GM23338 (cell line): ENCODE data around the gene KISS1. TPM values are rescaled to one million over a fixed set of nuclear protein-coding genes. Genes with fewer than 3 reads are reported as not detected.

Source experiments
- ATAC-seq: fragments of 200-7000 bp; cut with Tn5 transposase; 3 replicates; pipeline ENCODE4 v1.9.1; 2020
- DNase-seq: peaks from one replicate; pipeline ENCODE4 v3.0.0-alpha.2; 2015; ENCODE audit warnings: low spot score
- H2AFZ ChIP-seq: fragments of 200-600 bp; sonication (generic); 2 replicates; pipeline ENCODE4 v1.8.0; 2016; ENCODE audit warnings: antibody characterized with exemption, mild to moderate bottlenecking, moderate library complexity
- H3F3A ChIP-seq: fragments of 200-600 bp; sonication (generic); replicated peaks from 2 replicates; pipeline ENCODE4 v1.8.0; 2017; ENCODE audit warnings: antibody characterized with exemption, mixed run types, low read depth
- H3K27ac ChIP-seq: fragments of 200-600 bp; sonication (generic); 2 replicates; pipeline ENCODE4 v1.6.1; 2016; ENCODE audit warnings: low read depth
- H3K27me3 ChIP-seq: fragments of 200-600 bp; sonication (generic); 2 replicates; pipeline ENCODE4 v1.8.0; 2016; ENCODE audit warnings: mild to moderate bottlenecking, mixed run types, moderate library complexity; ENCODE audit not compliant: insufficient read depth
- H3K36me3 ChIP-seq: fragments of 200-600 bp; sonication (generic); 2 replicates; pipeline ENCODE4 v1.8.0; 2016; ENCODE audit warnings: mild to moderate bottlenecking; ENCODE audit not compliant: insufficient read depth
- H3K4me1 ChIP-seq: fragments of 200-600 bp; sonication (generic); 2 replicates; pipeline ENCODE4 v1.8.0; 2016; ENCODE audit warnings: mild to moderate bottlenecking, moderate library complexity; ENCODE audit not compliant: insufficient read depth
- H3K4me2 ChIP-seq: fragments of 200-600 bp; sonication (generic); 2 replicates; pipeline ENCODE4 v1.7.1; 2017; ENCODE audit warnings: mixed run types
- H3K4me3 ChIP-seq: fragments of 200-600 bp; sonication (generic); 2 replicates; pipeline ENCODE4 v1.6.1; 2016; ENCODE audit warnings: mixed run types
- H3K79me2 ChIP-seq: fragments of 200-600 bp; sonication (generic); replicated peaks from 2 replicates; pipeline ENCODE4 v1.8.0; 2017; ENCODE audit warnings: mild to moderate bottlenecking; ENCODE audit not compliant: insufficient read depth
- H3K9me2 ChIP-seq: fragments of 200-600 bp; sonication (generic); 2 replicates; pipeline ENCODE4 v1.8.0; 2017; ENCODE audit not compliant: insufficient read depth
- H4K20me1 ChIP-seq: fragments of 200-600 bp; sonication (generic); replicated peaks from 2 replicates; pipeline ENCODE4 v1.8.0; 2017; ENCODE audit warnings: mild to moderate bottlenecking; ENCODE audit not compliant: insufficient read depth
- H3K27ac Mint-ChIP-seq: 2 replicates; pipeline ENCODE4 v1.8.0; 2020; ENCODE audit warnings: inconsistent platforms, mild to moderate bottlenecking, moderate library complexity, mixed read lengths
- H3K27me3 Mint-ChIP-seq: 3 replicates; pipeline ENCODE4 v1.8.0; 2022; ENCODE audit warnings: low read depth, mild to moderate bottlenecking, moderate library complexity, mixed read lengths, inconsistent platforms; ENCODE audit not compliant: insufficient read depth, poor library complexity
- H3K36me3 Mint-ChIP-seq: 3 replicates; pipeline ENCODE4 v1.8.0; 2021; ENCODE audit warnings: low read depth, mild to moderate bottlenecking, inconsistent platforms, moderate library complexity, mixed read lengths
- H3K4me1 Mint-ChIP-seq: 3 replicates; pipeline ENCODE4 v1.8.0; 2020; ENCODE audit warnings: mild to moderate bottlenecking, inconsistent platforms, mixed read lengths
- H3K4me3 Mint-ChIP-seq: 3 replicates; pipeline ENCODE4 v1.8.0; 2021; ENCODE audit warnings: moderate library complexity, mild to moderate bottlenecking, inconsistent platforms, mixed read lengths
- H3K9me3 Mint-ChIP-seq: 3 replicates; pipeline ENCODE4 v1.8.0; 2020; ENCODE audit warnings: moderate library complexity, mild to moderate bottlenecking, inconsistent platforms, mixed read lengths
- CREB1 ChIP-seq: fragments of 250-450 bp; sonication (Bioruptor Pico); IDR thresholded peaks from 2 replicates; pipeline ENCODE4 v1.5.0; 2020; ENCODE audit warnings: low read depth, mild to moderate bottlenecking, moderate library complexity
- ETS1 ChIP-seq: IDR thresholded peaks from 2 replicates; pipeline ENCODE4 v1.6.1; 2016; ENCODE audit warnings: antibody characterized with exemption
- EZH2 ChIP-seq: fragments of 200-600 bp; sonication (generic); IDR thresholded peaks from one replicate; pipeline ENCODE4 v1.8.0; 2017; ENCODE audit warnings: antibody characterized with exemption, mild to moderate bottlenecking, low read depth; ENCODE audit not compliant: unreplicated experiment
- EZH2phosphoT487 ChIP-seq: fragments of 200-600 bp; sonication (generic); IDR thresholded peaks from one replicate; pipeline ENCODE4 v1.8.1; 2018; ENCODE audit warnings: antibody characterized with exemption; ENCODE audit not compliant: unreplicated experiment
- JUNB ChIP-seq: IDR thresholded peaks from one replicate; pipeline ENCODE4 v1.6.1; 2016; ENCODE audit warnings: antibody characterized with exemption; ENCODE audit not compliant: unreplicated experiment
- NANOG ChIP-seq: IDR thresholded peaks from 2 replicates; pipeline ENCODE4 v1.6.1; 2016; ENCODE audit warnings: antibody characterized with exemption, borderline replicate concordance
- POLR2AphosphoS5 ChIP-seq: IDR thresholded peaks from 2 replicates; pipeline ENCODE4 v1.6.1; 2016; ENCODE audit warnings: antibody characterized with exemption, low read depth
- STAT1 ChIP-seq: IDR thresholded peaks from one replicate; pipeline ENCODE4 v1.6.1; 2016; ENCODE audit warnings: antibody characterized with exemption; ENCODE audit not compliant: unreplicated experiment
- ZNF114 ChIP-seq: fragments of 250-450 bp; sonication (Bioruptor Pico); IDR thresholded peaks from 2 replicates; pipeline ENCODE4 v1.5.0; 2020; ENCODE audit warnings: mild to moderate bottlenecking, moderate library complexity
- ZNF331 ChIP-seq: fragments of 250-450 bp; sonication (Bioruptor Pico); IDR thresholded peaks from 2 replicates; pipeline ENCODE4 v1.5.0; 2020; ENCODE audit warnings: low read depth, mild to moderate bottlenecking, moderate library complexity
- ZNF462 ChIP-seq: fragments of 250-450 bp; sonication (Bioruptor Pico); IDR thresholded peaks from 2 replicates; pipeline ENCODE4 v1.5.0; 2020; ENCODE audit warnings: mild to moderate bottlenecking, moderate library complexity
- polyA plus RNA-seq: library from polyadenylated mRNA; unstranded; fragments of >200 nt; fragmentation: Nextera tagmentation; extraction: Ambion mirVana; gene quantifications from 2 replicates; pipeline ENCODE4 v1.2.1, GENCODE V29; 2016
- total RNA-seq: library from RNA; depleted of rRNA; stranded (reverse); fragments of >200 nt; shearing (Covaris generic); gene quantifications from 2 replicates; pipeline ENCODE4 v1.2.3, GENCODE V29; 2014
- TF ChIP-seq, protein P1 (sequence below): IDR thresholded peaks from one replicate; pipeline ENCODE4 v1.6.1; 2018; ENCODE audit warnings: antibody characterized with exemption; ENCODE audit not compliant: unreplicated experiment
- TF ChIP-seq, protein P2 (sequence below), 2 experiments: fragments of 200-600 bp in 1 of 2; sonication (generic) in 1 of 2; conservative IDR thresholded peaks; 2 replicates each; pipeline versions ENCODE4 v1.5.1 to v1.6.1; 2016 to 2017; ENCODE audit warnings: antibody characterized with exemption in 2 of 2, low read depth in 2 of 2, mild to moderate bottlenecking in 2 of 2, moderate library complexity in 1 of 2

The KISS1 gene
- total and polyA plus RNA-seq, 2 experiments from 2014 or later: not detected

GRCh38 chr1:204149107-204149506 is 47.2 kb downstream of the KISS1 start:
- H3K4me3 Mint-ChIP-seq: no peak overlapping the region; the same call in 2 of the 3 replicates
- H3F3A ChIP-seq: no peaks in the 10 kb centered on the region; the same call in 1 of the 2 replicates
- no peaks in the 10 kb centered on the region for H3K9me3 Mint-ChIP-seq
- no peaks in the 10 kb centered on the region for H4K20me1 ChIP-seq
- TF ChIP-seq, protein P1, sequence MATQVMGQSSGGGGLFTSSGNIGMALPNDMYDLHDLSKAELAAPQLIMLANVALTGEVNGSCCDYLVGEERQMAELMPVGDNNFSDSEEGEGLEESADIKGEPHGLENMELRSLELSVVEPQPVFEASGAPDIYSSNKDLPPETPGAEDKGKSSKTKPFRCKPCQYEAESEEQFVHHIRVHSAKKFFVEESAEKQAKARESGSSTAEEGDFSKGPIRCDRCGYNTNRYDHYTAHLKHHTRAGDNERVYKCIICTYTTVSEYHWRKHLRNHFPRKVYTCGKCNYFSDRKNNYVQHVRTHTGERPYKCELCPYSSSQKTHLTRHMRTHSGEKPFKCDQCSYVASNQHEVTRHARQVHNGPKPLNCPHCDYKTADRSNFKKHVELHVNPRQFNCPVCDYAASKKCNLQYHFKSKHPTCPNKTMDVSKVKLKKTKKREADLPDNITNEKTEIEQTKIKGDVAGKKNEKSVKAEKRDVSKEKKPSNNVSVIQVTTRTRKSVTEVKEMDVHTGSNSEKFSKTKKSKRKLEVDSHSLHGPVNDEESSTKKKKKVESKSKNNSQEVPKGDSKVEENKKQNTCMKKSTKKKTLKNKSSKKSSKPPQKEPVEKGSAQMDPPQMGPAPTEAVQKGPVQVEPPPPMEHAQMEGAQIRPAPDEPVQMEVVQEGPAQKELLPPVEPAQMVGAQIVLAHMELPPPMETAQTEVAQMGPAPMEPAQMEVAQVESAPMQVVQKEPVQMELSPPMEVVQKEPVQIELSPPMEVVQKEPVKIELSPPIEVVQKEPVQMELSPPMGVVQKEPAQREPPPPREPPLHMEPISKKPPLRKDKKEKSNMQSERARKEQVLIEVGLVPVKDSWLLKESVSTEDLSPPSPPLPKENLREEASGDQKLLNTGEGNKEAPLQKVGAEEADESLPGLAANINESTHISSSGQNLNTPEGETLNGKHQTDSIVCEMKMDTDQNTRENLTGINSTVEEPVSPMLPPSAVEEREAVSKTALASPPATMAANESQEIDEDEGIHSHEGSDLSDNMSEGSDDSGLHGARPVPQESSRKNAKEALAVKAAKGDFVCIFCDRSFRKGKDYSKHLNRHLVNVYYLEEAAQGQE: no peak
- TF ChIP-seq, protein P2, sequence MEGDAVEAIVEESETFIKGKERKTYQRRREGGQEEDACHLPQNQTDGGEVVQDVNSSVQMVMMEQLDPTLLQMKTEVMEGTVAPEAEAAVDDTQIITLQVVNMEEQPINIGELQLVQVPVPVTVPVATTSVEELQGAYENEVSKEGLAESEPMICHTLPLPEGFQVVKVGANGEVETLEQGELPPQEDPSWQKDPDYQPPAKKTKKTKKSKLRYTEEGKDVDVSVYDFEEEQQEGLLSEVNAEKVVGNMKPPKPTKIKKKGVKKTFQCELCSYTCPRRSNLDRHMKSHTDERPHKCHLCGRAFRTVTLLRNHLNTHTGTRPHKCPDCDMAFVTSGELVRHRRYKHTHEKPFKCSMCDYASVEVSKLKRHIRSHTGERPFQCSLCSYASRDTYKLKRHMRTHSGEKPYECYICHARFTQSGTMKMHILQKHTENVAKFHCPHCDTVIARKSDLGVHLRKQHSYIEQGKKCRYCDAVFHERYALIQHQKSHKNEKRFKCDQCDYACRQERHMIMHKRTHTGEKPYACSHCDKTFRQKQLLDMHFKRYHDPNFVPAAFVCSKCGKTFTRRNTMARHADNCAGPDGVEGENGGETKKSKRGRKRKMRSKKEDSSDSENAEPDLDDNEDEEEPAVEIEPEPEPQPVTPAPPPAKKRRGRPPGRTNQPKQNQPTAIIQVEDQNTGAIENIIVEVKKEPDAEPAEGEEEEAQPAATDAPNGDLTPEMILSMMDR (conservative IDR thresholded peaks at IDR 0.05; ENCODE audit: low read depth in 2 of 2): no peak
- TF ChIP-seq JUNB: no peak
- TF ChIP-seq POLR2AphosphoS5: no peak
- TF ChIP-seq ZNF114: no peak
- TF ChIP-seq EZH2phosphoT487: no peak
- TF ChIP-seq ZNF331 (CRISPR knock-in tag): no peak
- TF ChIP-seq ZNF462: no peak
- no peak for TF ChIP-seq NANOG
- TF ChIP-seq ETS1: no peak
- TF ChIP-seq EZH2: no peak
- TF ChIP-seq STAT1: no peak
- TF ChIP-seq CREB1: no peak
- no peak overlapping the region for H3K27ac ChIP-seq
- no peaks in the 10 kb centered on the region for H3K79me2 ChIP-seq
- H3K27ac Mint-ChIP-seq: no peak overlapping the region
- DNase-seq (no peak), ATAC-seq (no peak)
- H3K36me3 ChIP-seq: no peaks in the 10 kb centered on the region
- peaks cover 8% of the 10 kb centered on the region; the same call in 2 of the 3 replicates for H3K36me3 Mint-ChIP-seq
- peaks cover 25% of the 10 kb centered on the region for H3K27me3 Mint-ChIP-seq
- no peak overlapping the region for H3K4me2 ChIP-seq
- no peaks in the 10 kb centered on the region for H3K9me2 ChIP-seq
- no peak overlapping the region for H3K4me3 ChIP-seq
- H3K27me3 ChIP-seq: peaks cover 19% of the 10 kb centered on the region; the same call in 1 of the 2 replicates
- no peak overlapping the region for H2AFZ ChIP-seq
- H3K4me1 ChIP-seq: peaks cover 32% of the 10 kb centered on the region
- peaks cover 54% of the 10 kb centered on the region for H3K4me1 Mint-ChIP-seq
